NCI-H2171 (cell line): Measurements from ENCODE around the gene GPR17.

Source experiments
- DNase-seq: peaks from one replicate; lab custom pipeline; 2025; lab: John Stamatoyannopoulos, UW

Gene GPR17

DNA sequence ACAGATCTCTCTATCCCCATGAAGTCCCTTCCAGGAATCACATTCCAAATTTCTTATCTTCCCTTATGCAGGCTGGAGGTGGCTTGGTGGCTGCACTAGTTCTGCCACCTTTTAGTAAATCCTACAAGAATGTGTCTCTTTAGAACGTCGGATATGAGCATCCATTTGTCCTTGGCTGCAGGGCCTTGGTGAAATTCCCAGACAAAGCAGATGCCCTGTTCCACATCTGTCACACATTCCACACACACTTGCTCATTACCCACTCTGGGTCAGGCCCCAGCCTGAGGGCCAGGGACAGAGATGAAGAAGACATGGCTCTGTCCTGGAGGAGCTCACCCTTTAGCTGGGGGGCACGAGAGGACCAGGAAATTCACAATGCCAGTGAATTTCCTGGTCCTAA lies 31.2 kb upstream of the GPR17 start:
- no peak for DNase-seq

DNA sequence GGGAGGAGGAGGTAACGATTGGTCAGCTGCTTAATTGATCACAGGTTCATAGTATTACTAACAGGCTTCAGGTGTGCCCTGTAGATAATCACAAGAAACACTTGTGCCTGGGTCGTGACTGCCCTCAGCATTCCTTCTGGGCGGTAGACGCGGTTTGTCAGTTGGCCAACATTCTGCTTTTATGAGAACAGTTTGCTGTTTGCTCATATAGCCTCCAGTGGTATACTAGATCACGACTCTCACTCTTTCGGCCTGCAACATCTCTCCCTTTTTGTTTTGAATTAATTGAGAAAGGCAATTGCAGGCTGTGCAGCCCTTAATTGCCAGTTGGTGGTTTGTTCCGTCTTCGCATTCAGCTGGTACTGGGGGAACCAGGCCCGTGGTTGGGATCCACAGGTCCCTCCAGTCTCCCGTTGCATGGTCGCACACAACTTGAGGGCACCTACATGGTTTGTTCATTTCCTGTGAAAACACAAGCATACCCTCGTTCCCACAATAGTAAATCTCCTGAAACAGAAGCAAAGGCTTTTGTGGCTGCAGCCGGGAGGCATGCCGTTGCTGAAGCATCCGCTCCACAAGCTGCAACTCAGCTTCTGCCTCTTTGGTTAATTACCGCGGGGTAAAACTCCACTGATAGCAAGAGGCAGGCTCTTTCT lies 30.3 kb upstream of the GPR17 start:
- DNase-seq, result no peak

- no peak for DNase-seq
These were observed 27.3 kb upstream of the GPR17 start for GRCh38 chr2:127618551-127619202.

GRCh38 chr2:127619203-127619590 lies 26.8 kb upstream of the GPR17 start:
- DNase-seq, result no peak

GRCh38 chr2:127619877-127620705 lies 25.9 kb upstream of the GPR17 start:
- DNase-seq, result no peak

DNA sequence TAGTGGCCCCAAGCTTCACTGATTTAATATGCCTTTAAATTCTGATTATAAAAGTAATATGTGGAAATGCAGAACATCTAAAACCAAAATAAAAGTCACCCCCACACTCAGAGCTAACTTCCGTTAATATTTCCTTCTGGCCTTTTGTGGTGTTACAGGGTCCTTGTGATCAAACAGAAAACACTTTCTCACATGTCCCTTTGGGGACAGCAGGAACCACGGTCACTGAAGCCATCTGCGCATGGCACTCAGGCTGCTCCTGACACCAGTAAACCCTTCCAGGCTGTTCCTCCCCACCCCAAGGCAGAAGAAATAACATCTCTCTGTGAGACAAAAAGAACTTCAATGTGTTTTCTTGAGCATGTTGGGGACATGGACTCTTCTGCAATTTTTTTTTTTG lies 25.1 kb upstream of the GPR17 start:
- no peak for DNase-seq

GRCh38 chr2:127621981-127622431 lies 23.9 kb upstream of the GPR17 start:
- DNase-seq, result no peak

- no peak for DNase-seq
These were observed 23.2 kb upstream of the GPR17 start for GRCh38 chr2:127622561-127623387.

DNA sequence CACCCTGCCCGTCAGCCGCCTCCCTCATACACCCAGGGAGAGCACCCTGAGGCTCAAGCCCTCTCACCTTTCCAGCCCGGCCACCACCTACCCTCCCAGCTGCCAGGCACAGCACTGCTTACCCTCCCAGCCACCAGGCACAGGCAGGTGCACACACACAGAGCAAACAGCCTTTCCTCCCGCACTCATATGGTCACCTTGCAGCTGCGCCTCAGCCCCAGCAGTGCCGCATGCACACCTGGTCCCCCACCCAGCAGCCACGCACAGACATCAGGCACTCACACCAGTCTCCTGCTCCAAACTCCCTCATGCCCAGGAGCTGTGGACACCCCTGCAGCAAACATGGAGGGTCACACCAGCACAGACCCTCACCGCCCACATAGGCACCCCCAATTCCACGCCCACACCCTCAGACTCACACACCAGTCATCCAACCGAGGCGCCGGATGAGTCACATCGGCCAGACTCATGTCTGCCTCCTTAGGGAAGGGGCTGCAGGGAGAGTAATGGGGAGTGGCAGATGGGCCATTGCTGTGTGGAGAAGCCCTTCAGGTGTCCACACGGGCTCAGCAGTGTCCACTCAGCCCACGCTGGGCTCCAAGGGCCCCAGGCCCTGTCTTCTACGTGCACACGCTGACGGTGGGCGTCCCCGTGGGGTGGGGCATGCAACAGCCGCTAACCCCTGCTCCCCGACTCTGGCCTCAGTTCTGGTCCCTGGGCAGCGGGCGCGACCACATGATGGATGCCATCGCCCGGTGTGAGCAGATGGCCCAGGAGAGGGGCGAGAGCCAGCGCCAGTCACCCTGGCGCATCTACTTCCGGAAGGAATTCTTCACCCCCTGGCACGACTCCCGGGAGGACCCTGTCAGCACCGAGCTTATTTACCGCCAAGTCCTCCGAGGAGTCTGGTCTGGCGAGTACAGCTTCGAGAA lies 22.3 kb upstream of the GPR17 start:
- DNase-seq, result no peak

GRCh38 chr2:127624320-127624755 lies 21.6 kb upstream of the GPR17 start:
- no peak for DNase-seq

DNA sequence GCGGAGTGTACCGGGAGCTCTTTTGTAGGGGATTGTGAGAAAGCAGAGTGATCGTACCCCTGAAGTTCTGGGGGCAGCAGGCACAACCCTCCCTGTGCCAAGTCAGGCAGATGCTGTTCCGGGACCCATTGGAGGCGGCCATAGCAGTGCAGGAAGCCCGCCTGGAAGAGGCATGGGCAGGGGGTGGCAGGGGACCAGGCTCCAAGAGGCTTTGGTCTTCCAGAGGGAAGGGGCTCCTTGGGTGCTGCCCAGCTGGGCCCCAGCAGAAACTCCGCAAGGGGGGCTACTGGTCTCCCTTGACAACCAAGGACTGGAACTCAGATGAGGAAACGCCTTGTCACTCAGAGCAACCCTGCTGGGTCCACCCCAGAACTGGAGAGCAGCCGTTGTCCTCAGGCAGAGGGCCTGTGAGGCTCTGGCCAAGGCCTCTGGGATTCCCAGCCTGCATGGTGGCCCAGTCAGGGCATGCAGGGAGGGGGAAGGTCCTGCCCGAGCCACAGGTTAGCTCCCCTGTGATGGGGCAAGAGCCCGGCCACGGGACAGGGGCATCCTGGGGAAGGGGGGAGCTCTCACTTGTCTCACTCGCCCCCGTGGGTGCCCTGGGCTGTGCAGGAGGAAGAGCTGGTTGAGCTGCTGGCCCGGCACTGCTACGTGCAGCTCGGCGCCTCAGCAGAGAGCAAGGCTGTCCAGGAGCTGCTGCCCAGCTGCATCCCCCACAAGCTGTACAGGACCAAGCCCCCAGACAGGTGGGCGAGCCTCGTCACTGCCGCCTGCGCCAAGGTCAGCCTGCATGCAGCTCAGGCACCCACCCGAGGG lies 21.0 kb upstream of the GPR17 start:
- DNase-seq, result no peak

GRCh38 chr2:127625572-127625951 lies 20.4 kb upstream of the GPR17 start:
- DNase-seq, result no peak

- DNase-seq, result no peak
These were observed 19.8 kb upstream of the GPR17 start for GRCh38 chr2:127626175-127626574.

GRCh38 chr2:127626917-127627739 lies 18.8 kb upstream of the GPR17 start:
- DNase-seq, result no peak

GRCh38 chr2:127627740-127628571 lies 18.0 kb upstream of the GPR17 start:
- DNase-seq, result no peak

DNA sequence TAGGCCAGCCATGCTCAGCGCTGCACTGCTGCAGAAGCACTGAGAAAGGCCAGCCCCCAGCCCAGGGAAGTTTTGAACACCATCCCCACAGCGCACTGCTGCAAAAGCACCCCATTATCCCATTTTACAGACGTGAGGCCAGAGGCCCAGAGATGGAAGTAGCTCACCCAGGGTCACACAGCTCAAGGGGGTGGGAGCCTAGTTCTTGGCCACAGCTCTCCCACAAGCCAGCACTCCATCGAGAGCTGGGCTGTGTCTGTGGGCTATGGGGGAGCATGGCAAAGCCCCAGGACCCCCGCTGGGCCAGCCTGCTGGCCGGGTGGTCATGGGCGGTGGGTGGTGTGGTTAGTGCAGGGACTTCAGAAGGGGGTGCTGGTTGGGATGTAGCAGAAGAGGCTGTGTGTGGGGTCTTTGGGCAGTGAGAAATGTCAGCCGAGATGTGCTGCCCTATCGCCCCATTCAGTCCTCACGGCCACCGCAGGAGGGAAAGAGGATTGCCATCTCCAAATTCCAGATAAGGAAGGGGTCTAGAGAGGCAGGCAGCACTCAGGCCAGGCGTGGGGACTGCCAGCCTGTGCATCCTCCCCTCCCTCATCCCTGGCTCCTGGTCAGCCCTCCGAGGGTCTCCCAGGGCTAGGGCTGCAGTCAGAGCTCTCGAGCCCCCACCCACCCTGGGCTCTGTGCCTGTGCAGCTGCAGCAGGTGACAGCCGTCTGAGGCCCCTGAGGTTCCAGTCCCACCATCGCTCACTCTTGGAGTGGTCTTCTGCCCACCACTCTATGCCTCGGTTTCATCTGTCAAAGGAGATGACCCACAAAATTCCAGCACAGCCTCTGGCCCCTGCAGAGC lies 17.0 kb upstream of the GPR17 start:
- DNase-seq, result no peak

- no peak for DNase-seq
These were observed 16.3 kb upstream of the GPR17 start for GRCh38 chr2:127629637-127630036.
